ENCODE results near the gene DAPK1.

Gene DAPK1

DNA sequence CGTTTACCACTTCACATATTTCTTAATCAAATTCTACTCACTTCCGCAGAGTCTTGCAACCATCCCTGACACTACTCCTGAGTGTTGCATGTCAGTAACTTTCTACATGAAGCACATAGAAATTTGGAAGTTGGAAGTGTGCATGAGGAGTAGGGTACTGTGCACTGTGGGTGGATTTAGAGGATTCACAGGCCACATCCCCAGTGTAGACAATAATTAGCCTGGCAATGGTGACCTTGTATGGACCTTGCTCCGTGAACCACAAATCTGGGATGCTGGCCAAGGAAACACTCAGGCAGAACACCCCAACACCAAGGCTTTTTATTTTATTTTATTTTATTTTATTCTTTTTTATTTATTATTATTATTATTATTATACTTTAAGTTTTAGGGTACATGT, 253.8 kb downstream of the DAPK1 start:
- TF ChIP-seq, protein P1, sequence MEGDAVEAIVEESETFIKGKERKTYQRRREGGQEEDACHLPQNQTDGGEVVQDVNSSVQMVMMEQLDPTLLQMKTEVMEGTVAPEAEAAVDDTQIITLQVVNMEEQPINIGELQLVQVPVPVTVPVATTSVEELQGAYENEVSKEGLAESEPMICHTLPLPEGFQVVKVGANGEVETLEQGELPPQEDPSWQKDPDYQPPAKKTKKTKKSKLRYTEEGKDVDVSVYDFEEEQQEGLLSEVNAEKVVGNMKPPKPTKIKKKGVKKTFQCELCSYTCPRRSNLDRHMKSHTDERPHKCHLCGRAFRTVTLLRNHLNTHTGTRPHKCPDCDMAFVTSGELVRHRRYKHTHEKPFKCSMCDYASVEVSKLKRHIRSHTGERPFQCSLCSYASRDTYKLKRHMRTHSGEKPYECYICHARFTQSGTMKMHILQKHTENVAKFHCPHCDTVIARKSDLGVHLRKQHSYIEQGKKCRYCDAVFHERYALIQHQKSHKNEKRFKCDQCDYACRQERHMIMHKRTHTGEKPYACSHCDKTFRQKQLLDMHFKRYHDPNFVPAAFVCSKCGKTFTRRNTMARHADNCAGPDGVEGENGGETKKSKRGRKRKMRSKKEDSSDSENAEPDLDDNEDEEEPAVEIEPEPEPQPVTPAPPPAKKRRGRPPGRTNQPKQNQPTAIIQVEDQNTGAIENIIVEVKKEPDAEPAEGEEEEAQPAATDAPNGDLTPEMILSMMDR (IDR thresholded peaks at IDR 0.05) = no peak

GRCh38 chr9:87751868-87752267, 254.2 kb downstream of the DAPK1 start:
- TF ChIP-seq, protein P1 (IDR thresholded peaks at IDR 0.05) = no peak

GRCh38 chr9:87753313-87753712, 255.6 kb downstream of the DAPK1 start:
- TF ChIP-seq, protein P1 (IDR thresholded peaks at IDR 0.05) = no peak

Data from LNCAP (cell line).